Measurements from ENCODE around the gene GPRASP1.

DNA sequence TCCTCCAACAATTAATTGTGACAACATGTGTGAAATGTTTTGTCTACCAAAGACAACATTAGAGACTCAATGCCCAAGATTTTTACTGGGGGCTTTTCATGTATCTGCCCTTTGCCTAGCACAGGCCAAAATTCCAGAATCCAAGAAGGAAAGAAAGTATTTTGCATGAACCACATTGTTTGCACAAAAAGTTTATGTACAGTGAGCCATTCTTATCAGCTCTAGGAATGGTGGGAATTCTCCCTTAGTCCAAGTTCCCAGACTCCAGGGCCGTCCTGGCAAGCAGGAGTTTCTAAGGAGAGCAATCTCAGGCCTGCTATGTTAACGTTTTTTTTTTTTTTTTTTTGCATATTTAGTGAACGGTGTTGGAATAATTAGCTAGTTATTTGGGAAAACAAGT, 21.6 kb downstream of the GPRASP1 start:
- TF ChIP-seq GATA3 (IDR thresholded peaks at IDR 0.05; ENCODE audit: low read depth, low read length) (no peak), GATA2 (IDR thresholded peaks at IDR 0.05; ENCODE audit: low read depth, low read length) (no peak)

All from SH-SY5Y (cell line).